Upper lobe of right lung (tissue), 1 donor: ENCODE data around the gene ZNF655. TPM values are rescaled to one million over a fixed set of nuclear protein-coding genes. Genes with fewer than 3 reads are reported as not detected.

Experiments
- ATAC-seq: fragments of 200-7000 bp; cut with Tn5 transposase; one replicate; pipeline ENCODE4 v1.9.1; 2020; ENCODE audit warnings: mild to moderate bottlenecking, moderate library complexity
- DNase-seq: peaks from one replicate; pipeline ENCODE4 v3.0.0-alpha.2; 2020
- H3K27ac ChIP-seq: fragments of 200-600 bp; one replicate; pipeline ENCODE4 v1.8.0; 2022
- H3K27me3 ChIP-seq: fragments of 200-600 bp; one replicate; pipeline ENCODE4 v1.8.0; 2022; ENCODE audit warnings: mild to moderate bottlenecking
- H3K36me3 ChIP-seq: fragments of 200-600 bp; one replicate; pipeline ENCODE4 v1.8.0; 2022
- H3K4me1 ChIP-seq: fragments of 200-600 bp; one replicate; pipeline ENCODE4 v1.8.0; 2022
- H3K4me3 ChIP-seq: fragments of 200-600 bp; one replicate; pipeline ENCODE4 v1.8.0; 2022; ENCODE audit warnings: mild to moderate bottlenecking
- H3K9me3 ChIP-seq: fragments of 200-600 bp; one replicate; pipeline ENCODE4 v1.8.0; 2022
- CTCF ChIP-seq: fragments of 200-600 bp; IDR thresholded peaks from one replicate; pipeline ENCODE4 v1.8.0; 2022; ENCODE audit warnings: antibody characterized with exemption
- intact Hi-C: fragments of 100-400 bp; cut with DNase I; formaldehyde crosslinking; loops from one replicate; pipeline ENCODE4 v1.11.0; 2022
- long read RNA-seq: library from polyadenylated mRNA; unstranded; transcript quantifications from one replicate; pipeline ENCODE4 v2.0.0, GENCODE V29; 2021
- total RNA-seq: library from RNA; stranded (reverse); fragmentation: NEBNext Ultra II Directional; extraction: Animal tissue kit (Norgen Biotek cat#: 25700); gene quantifications from one replicate; pipeline ENCODE4 v1.2.1, GENCODE V29; 2021
- donor health status: DM: no; HTN: yes; CAD: no; lungs with severe emphysema.

Gene ZNF655
- 63.1 TPM for total RNA-seq
- long read RNA-seq, full-length matches to known transcripts = 28 of 46 reads
- long read RNA-seq, partial matches to known transcripts = 2 of 46 reads
- long read RNA-seq, other reads (novel, unspliced or antisense) = 16 of 46 reads

GRCh38 chr7:99558306-99559174, at the start of gene ZNF655:
ZNF655 (plus strand) TSS chr7:99558642; CDS start chr7:99560560, 1,918 bp downstream.
- Histone ChIP-seq H3K4me3 (peak within 1 kb of the TSS; percentile 68), H3K9me3 (no peaks in the 10 kb centered on the region), H3K27ac (peak within 1 kb of the TSS; percentile 99), H3K27me3 (no peaks in the 10 kb centered on the region), H3K4me1 (peaks cover 31% of the 10 kb centered on the region), H3K36me3 (peaks cover 55% of the 10 kb centered on the region)
- no peak for TF ChIP-seq CTCF
- ATAC-seq (peak; percentile 97), DNase-seq (peak; percentile 96)
- intact Hi-C loops = no loop called here

- Histone ChIP-seq H3K4me1 (no peaks in the 10 kb centered on the region), H3K27me3 (no peaks in the 10 kb centered on the region), H3K27ac (no peak overlapping the region), H3K4me3 (no peak overlapping the region), H3K36me3 (peaks cover 67% of the 10 kb centered on the region), H3K9me3 (no peaks in the 10 kb centered on the region)
- DNase-seq (no peak), ATAC-seq (no peak)
- TF ChIP-seq CTCF = no peak
- intact Hi-C loops = no loop called here
Observed at GRCh38 chr7:99514050-99514449, 44.4 kb upstream of the ZNF655 start.

GRCh38 chr7:99521399-99521798, 37.0 kb upstream of the ZNF655 start:
- intact Hi-C loops = no loop called here
- DNase-seq = no peak
- Histone ChIP-seq H3K9me3 (no peaks in the 10 kb centered on the region), H3K4me3 (no peak overlapping the region), H3K36me3 (peaks cover 61% of the 10 kb centered on the region), H3K27me3 (no peaks in the 10 kb centered on the region), H3K4me1 (no peaks in the 10 kb centered on the region), H3K27ac (no peak overlapping the region)
- TF ChIP-seq CTCF = no peak
- ATAC-seq = no peak

- Histone ChIP-seq H3K27ac (no peak overlapping the region), H3K4me3 (no peak overlapping the region), H3K36me3 (peaks cover 41% of the 10 kb centered on the region), H3K9me3 (peaks cover 11% of the 10 kb centered on the region), H3K27me3 (no peaks in the 10 kb centered on the region), H3K4me1 (no peaks in the 10 kb centered on the region)
- intact Hi-C loops = no loop called here
- ATAC-seq (peak; percentile 62), DNase-seq (no peak)
- peak; percentile 17 for TF ChIP-seq CTCF
Observed at GRCh38 chr7:99525713-99526440, 32.6 kb upstream of the ZNF655 start.

- no peak overlapping the region for H3K27ac ChIP-seq
- TF ChIP-seq CTCF = no peak
- no peak for DNase-seq
- H3K4me3 ChIP-seq = no peak overlapping the region
- H3K4me1 ChIP-seq = no peaks in the 10 kb centered on the region
- ATAC-seq = no peak
- H3K27me3 ChIP-seq = no peaks in the 10 kb centered on the region
- peaks cover 22% of the 10 kb centered on the region for H3K36me3 ChIP-seq
- H3K9me3 ChIP-seq = peaks cover 30% of the 10 kb centered on the region
- intact Hi-C loops = no loop called here
Observed at GRCh38 chr7:99531354-99531765, 27.1 kb upstream of the ZNF655 start.
